ENCODE measurements around the gene AADAC. TPM values are rescaled to one million over a fixed set of nuclear protein-coding genes. Genes with fewer than 3 reads are reported as not detected.
A peak's percentile ranks its signal among the peaks of the same experiment; 100 is the strongest.
"Not testable (repeated sequence)": the region's sequence is repeated elsewhere in the genome, so short reads cannot be mapped to it uniquely, and the experiment has no call there.

AADAC gene
- total RNA-seq, 1 donor from 2014 or later: 0.44 TPM

- ATAC-seq: no peak
Observed at GRCh38 chr3:151798466-151798865, 15.4 kb upstream of the AADAC start.

GRCh38 chr3:151800431-151800830 lies 13.5 kb upstream of the AADAC start:
- ATAC-seq: no peak

DNA sequence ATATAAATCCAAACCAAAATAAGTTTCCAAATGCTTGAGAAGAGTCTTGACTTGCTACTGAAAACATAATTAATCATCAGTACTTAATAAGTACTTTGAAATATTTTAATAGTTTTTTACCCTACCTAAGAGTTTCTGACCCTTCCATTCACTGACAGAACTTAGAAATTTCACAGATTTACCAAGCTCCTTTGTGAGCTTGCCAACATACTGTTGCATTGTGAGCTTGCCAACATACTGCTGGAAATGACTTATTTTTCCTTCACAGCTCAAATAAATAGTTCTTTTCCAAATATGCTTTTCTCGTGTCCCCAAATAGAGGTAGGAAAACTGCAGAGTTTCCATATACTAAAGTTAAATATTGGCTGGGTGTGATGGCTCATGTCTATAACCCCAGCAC lies 9.6 kb upstream of the AADAC start:
- ATAC-seq: no peak

- ATAC-seq: no peak
Observed at GRCh38 chr3:151806838-151807237, 7.1 kb upstream of the AADAC start.

GRCh38 chr3:151808926-151809325 lies 5.0 kb upstream of the AADAC start:
- not testable (repeated sequence) for ATAC-seq

DNA sequence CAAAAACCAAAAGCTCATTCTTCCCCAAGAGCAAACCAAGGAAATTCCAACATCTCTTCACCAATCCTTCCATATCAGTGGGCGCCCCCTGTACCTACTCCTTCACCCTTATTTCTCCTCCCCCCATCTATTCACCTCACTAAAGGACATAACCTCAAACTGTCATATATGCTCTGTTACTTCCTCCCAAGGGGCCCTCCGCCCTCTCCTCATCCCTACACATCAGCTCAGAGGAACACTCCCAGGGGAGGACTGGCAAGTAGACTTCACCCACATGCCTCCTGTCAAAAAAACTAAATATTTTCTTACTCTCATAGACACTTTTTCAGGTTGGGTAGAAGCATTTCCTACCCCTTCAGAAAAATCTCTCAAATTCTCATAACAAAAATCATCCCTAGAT lies 2.4 kb upstream of the AADAC start:
- ATAC-seq: no peak

DNA sequence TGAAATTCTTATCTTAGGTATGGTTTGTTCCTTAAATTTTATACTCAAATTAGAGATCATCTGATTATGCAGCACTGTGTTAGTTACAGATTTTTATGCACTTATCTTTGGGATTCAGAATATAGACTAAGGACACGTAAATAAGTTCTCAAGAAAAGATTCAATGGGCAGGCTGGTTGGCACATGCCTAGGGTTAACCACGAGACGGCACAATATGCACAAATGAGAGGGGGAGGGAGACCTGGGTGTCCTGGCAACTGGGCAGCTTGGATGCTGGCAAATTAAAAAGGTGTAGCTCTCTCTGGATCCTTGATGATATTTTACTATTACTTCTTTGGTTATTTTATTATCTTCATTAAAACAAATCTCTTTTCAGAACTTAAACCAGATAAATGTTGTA lies 672 bp downstream of the AADAC start:
- no peak for ATAC-seq

- peak; percentile 98 for ATAC-seq
Observed at GRCh38 chr3:151816091-151816604, 2.2 kb downstream of the AADAC start.

DNA sequence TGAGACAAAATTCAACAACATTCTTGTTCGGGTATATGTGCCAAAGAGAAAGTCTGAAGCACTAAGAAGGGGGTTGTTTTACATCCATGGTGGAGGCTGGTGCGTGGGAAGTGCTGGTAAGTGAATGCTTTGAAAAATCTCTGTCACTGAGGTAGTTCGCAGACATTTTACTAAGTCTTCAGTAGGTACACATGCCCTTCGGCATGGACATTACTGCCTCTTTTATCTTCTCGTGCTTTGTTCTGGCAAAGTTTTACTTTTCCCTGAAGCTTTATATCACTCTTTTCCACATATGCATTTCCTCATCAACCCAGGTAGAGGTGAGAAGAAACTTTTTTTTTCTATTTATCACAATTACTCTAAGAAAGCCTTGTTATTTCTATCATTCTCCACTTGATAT lies 3.6 kb downstream of the AADAC start:
- no peak for ATAC-seq

- peak; percentile 73 for ATAC-seq
Observed at GRCh38 chr3:151818361-151818760, 4.4 kb downstream of the AADAC start.

DNA sequence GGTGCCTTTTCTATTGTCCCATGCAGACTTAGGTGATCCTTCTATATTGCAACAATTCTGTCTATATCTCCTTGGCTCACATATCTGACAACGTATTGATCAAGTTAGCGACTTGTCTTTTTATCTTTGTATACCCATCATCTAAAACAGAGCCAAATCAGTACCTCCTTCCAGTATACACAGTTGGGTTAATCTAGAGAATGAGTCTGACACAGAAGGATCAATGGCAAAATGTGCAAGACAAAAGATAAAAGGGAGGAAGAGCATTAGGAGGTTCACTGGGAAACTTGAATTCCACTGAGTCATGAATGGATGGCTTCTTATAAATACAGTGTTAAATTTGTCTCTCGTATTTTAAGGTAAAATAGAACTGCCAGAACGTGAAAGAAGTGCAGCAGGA lies 6.0 kb downstream of the AADAC start:
- no peak for ATAC-seq

DNA sequence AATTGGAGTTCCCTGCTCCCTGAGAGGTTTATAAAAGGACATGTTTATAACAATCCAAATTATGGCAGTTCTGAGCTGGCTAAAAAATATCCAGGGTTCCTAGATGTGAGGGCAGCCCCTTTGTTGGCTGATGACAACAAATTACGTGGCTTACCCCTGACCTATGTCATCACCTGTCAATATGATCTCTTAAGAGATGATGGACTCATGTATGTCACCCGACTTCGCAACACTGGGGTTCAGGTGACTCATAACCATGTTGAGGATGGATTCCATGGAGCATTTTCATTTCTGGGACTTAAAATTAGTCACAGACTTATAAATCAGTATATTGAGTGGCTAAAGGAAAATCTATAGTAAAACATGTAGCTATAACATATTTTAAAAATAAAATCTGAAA lies 13.9 kb downstream of the AADAC start:
- no peak for ATAC-seq

DNA sequence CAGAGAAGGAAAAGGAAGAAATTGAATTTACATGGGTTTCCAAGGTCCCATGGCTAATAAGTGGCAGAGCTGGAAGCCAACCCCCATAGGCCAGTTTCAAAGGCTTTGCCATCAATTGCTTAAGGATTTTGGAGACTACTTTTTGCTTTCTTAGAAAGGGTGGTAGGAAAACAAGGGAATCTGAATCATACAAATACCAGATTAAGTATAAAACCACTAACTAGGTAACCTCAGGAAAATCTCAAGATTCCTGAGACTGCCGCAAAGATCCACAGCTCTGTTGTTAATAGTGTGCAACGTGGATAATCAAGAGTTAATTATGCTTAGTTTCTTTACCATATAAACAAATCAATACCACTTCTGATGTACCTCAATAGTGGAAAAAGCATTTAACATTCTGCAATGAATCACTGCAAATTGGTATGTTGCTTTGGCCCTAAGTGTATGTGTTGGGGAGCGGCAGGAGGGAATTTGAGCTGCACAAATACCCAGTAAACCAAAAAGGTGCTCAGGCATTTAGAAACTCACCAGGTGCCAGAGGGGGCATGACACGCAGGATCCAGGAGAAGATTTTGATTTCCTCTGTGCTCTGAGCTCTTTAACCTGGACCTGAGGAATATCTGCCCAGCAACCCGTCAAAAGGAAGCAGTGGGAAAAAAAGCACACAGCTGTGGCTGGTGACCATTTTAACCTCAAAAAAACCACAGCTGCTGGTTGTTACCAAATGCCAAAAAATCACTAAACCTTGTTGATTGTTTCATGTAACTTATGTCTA lies 22.0 kb downstream of the AADAC start:
- no peak for ATAC-seq

DNA sequence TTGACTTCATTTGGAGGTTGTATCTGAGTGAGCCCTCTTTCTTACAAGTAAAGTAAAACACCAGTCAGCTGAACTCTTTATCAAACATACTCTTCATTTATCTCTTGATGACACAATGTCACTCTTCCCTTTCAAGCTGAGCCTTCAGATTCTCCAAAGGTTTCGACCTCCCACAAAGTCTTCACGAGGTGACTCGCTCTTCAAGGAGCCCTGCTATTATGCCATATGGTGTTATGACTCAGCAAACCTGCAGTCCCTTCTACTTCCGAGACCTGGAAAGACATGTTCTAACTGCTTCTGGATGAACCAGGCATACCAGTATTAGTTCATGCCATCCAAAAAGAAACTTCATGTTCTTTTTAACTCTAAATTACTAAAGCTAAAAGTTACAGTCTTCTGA lies 23.1 kb downstream of the AADAC start:
- peak; percentile 99 for ATAC-seq

- peak; percentile 78 for ATAC-seq
Observed at GRCh38 chr3:151838574-151839312, 24.8 kb downstream of the AADAC start.

- no peak for ATAC-seq
Observed at GRCh38 chr3:151839313-151839631, 25.4 kb downstream of the AADAC start.

GRCh38 chr3:151841801-151842200 lies 27.9 kb downstream of the AADAC start:
- no peak for ATAC-seq

DNA sequence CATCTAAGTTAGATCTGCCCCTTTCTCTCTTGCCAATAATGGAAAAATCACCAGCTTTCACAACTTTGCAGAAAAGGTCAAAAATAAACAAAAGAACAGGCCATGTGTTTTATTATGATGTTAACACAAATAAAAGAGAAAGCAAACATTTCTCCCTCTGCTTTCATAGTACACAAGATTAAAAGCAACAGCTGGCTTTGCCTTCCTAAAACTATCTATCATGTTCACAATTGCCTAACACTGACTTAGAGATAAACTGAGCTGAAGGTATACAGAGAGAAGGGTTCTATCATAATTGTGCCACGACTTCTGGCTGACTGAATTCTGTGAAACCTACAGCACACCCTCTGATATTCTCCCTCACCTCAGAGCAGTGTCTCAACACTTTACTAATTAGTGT lies 29.4 kb downstream of the AADAC start:
- no peak for ATAC-seq

DNA sequence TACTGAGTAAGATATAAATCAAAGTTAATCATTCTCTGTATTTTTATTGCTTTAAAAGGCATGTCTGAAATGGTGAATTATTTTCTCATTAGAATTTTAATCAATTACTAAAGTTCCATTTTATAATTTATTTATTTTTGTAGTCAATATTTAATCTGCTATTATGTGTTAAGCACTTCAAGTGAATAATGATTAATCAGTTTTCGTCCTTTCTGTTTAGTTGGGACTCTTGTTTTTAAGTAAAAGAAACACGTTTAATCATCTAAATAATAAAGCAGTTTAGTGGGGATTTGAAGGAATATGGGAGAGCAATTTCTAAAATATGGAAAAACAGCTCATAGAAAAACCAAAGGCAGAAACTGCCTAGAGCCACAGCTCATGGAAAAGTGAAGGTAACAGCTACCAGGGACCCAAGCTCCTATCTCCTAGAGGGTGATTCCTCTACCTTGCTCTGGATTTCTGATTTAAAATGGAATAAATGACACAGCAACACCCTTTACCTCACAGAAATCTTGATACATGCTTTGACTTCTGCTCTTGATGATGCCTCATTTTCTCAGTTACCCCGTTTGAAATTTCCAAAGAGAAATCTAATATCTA lies 31.5 kb downstream of the AADAC start:
- no peak for ATAC-seq

DNA sequence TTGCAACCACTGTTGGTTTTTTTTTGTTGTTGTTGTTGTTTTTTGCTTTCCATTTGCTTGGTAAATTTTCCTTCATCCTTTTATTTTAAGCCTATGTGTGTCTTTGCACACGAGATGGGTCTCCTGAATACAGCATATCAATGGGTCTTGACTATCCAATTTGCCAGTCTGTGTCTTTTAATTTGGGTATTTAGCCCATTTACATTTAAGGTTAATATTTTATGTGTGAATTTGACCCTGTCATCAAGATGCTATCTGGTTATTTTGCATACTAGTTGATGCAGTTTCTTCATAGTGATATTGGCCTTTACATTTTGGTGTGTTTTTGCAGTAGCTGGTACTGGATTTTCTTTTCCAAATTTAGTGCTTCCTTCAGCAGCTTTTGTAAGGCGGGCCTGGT lies 36.1 kb downstream of the AADAC start:
- ATAC-seq: not testable (repeated sequence)

DNA sequence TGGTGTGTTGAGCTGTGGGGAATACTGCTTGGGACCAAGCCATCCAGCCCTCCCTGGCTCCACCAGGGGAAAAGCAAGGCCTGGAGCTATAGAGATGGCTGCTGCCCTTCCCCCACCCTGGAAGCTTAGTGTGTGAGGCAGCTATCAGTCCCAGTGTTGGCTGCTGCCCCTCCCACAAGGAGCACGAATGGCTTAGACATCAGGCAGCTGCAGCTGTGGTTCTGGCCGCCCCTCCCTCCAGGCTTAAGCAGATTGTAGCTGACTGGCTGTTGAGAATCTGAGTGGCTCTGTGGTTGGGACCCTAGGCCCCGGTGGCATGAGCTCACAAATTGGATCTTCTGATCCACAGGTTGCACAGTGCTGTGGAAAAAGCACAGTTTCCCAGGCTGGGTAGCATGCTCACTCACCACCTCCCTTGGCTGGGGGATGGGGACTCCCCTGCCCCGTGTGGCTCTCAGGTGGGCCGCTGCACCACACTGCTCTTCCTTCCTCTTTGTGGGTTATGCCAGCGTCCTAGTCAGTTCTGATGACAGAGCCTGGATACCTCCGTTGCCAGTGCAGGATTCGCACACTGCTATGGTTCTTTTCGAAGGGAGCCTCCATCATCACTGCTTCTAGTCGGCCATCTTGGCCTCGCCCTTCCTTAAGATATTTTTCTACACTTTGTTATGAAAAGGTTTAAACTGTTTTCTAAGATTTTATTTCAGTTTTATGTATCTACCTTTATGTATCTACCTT lies 38.3 kb downstream of the AADAC start:
- no peak for ATAC-seq

- ATAC-seq: no peak
Observed at GRCh38 chr3:151856118-151856517, 42.2 kb downstream of the AADAC start.

DNA sequence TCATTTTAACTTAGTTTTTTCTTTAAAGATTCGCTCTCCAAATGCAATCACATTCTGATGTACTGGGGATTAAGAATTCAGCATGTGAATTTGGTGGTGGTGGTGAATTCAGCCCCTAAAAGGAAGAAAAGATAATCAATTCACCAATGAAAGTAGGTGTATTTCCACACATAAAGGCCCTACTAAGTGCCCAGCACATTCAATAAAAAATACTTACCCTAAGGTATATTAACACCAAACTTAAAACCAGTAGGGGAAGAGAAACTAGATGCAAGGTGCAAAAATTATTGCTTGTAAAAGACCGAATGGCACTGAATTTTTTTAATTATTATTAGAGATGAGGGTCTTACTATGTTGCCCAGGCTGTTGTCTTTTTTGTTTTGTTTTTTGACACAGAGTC lies 42.7 kb downstream of the AADAC start:
- ATAC-seq: no peak

Measured in esophagus mucosa (tissue), 1 donor.